Activated CD8-positive, alpha-beta memory T cell treated with anti-CD3 and anti-CD28 coated beads, Interleukin-2, amount 50 U/mL, for 1 hour (primary cell): Measurements from ENCODE around the gene C4orf54.

Experiments
- DNase-seq: peaks from one replicate; pipeline ENCODE4 v3.0.0-alpha.2; 2020; ENCODE audit errors: extremely low read depth

The C4orf54 gene

DNA sequence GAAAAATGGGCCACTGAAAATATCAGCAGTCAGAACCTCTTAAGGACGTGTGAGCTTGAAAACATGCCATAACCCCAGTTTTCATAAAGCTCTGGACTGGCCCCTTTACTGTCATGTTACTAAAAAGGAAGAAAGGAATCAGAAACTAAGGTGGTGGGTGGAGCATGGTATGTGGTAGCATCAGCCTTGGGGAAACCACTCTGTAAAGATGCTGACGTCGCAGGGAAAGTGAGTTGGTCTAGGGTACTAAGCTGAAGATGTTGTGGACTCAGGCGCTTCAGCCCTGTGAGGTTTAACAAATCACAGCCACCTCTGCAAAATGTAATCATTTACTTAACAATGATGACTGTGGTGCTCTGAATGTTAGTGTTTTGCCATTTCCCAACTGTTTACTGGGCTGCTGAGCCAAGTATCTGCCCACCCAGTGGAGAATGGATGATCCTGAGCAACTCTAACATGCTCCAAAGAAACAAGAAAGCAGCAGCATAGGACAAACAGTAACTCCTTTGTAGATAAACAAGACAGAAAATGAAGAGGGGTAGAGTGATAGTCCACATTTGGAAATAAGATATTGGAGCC, 33.4 kb downstream of the C4orf54 start:
- DNase-seq = no peak

DNA sequence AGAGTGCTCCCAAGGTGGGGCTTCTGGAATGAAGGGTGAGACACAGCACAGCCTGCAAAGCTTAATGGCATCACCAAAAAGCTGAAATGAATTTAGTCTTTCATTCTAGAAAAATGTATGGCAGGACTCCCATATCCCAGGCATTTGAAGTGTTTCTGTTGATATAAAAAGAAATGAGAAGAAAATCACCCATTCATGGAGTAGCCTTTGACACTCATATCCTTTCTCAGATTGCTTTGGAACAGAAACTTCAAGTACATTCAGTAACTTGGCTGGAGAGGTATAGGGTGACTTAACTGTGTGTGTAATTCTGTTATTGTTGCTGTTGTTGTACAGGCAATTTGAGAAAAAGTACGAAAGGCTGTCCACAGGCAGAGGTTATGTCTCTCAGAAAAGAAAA, 35.3 kb downstream of the C4orf54 start:
- DNase-seq = no peak

DNA sequence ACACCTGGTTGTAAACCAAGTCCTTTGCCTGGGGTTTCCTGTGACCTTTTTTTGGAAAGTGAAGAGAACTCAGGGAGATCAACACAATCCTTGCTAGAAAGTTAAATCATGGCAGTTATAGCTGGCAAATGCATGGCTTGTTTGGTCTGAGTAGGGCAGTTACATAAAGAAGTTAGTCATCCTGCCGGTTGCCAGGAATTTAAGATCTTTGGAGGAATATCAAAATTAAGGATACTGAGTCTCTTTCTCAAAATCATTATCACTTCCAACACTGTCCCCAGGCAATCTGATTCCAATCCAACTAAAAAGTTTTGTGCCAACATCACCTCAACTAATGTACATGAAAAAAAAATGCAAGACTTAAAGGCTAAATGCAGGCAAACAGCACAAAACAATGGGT, 40.3 kb downstream of the C4orf54 start:
- DNase-seq = no peak

DNA sequence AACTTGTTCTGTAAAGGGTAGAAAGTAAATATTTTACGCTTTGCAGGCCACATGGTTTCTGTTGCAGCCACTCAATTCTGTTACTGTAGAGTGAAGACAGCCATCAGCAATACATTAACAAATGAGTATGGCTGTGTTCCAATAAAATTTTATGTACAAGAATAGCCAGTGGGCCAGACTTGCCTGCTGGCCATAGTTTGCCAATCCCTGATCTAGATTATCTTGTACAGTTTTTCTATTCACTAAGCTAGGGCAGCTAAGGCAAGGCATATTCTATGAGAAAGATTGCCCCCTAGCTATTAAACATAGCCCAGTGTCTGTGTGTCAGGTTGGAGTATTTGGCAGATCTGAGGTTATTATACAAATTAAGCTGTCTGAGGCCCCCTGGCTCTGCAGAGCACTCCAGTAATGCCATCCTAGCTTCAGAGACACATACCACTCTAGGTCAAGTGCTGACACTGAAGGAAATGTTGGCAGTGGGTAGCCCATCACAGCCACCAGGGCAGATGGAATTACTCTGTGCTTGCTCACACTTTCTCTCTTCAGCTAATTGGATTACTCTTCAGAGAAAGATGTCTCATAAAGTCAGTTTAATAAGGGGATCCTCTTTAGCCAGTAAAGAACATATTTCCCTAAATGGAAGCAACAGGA, 42.3 kb downstream of the C4orf54 start:
- no peak for DNase-seq

DNA sequence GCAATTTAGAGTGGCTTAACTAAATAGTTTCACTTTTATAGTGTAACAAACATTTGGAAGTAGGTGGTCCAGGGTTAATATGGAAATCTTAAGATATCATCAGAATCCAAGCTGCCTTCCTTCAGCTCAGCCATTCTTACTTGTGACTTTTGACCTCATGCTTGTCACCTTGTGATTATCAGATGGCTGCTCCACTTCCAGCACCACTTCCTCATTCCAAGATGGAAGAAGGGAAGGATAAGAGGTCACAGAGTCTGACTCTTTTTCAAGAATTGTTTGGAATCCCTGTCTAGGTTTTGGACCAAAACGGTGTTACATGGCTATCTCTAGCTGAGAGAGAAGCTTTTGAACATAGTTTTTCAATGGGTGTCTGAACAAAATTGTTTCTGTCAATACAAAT, 43.1 kb downstream of the C4orf54 start:
- DNase-seq = no peak

DNA sequence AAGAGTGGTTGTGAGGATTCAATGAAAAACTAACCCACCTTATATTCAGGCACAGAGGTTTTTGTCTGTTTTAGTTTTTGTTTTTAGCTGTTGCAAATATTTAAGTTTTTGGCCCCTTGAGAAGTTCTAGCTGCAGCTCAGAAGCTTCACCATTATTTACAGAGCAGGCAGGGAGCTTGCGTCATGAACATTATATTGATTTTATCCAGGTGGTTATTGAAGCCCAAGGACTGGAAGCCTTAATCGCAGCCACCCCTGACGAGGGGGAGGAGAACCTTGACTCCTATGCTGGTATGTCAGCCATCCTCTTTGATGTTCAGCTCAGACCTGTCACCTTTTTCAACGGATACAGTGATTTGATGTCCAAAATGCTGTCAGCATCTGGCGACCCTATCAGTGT, 44.9 kb downstream of the C4orf54 start:
- DNase-seq = no peak

DNA sequence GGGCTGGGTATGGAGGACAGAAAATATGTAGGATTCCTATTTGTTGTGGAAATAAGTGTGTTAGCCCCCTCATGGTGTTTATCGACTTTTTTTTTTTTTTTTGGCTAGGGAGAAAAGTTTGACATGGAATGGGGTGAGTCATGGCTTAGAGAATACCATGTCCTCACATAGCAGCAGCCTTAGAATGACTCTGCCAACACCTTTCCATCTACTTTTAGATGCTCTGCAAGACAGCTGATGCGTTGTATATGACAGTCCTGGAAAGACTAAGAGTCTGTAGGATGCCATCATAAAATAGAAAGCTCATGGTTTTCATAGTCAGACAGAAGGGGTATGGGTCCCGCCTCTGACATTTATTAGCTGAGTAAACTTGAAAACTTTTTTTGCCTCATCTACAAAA, 45.3 kb downstream of the C4orf54 start:
- no peak for DNase-seq

DNA sequence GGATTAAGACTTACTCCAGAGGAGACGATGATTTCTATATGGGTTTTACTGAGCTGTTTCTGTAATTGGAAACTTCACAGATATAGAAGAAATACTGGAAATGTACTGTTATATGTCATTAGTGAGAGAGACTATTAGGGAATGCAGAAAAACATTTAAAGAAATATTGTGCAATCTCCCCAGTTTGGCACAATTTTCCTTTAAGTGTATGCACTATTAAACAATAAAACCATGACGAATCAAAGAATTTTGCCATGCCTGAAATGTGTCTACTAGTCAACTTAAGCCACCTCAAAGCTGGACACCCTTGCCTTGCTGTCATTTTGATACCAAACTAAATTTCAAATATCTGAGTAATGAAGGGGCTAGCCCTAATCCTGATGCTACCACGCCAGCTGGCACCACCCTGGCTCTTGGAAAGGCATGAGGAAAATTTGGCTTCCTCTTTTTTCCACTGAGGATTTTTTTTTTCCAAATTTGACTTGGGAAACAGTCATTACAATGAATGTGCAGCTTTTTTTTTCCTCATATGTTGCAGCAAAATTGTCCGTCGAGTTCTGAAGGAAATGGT, 46.9 kb downstream of the C4orf54 start:
- no peak for DNase-seq

DNA sequence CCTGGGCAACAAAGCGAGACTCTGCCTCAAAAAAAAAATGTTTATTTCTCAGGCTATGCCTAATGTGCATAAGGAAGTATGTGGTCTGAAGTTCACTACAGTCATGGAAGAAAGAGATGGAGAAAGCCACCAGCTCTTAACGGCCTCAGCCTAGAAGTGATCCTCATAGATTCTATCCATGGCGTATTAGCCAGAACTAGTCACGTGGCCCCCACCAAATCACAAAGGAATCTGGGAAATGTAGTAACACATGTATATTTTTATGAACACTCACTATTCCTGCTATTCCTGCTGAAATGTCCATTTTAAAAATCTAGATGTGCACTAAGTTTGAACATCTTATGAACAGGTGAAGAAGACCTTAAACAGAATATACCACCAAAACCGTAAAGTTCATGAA, 49.2 kb downstream of the C4orf54 start:
- DNase-seq = no peak
